Upper lobe of right lung (tissue), 1 donor: Measurements from ENCODE around the gene STPG2. TPM values are rescaled to one million over a fixed set of nuclear protein-coding genes. Genes with fewer than 3 reads are reported as not detected.
"Not testable (repeated sequence)": the region's sequence is repeated elsewhere in the genome, so short reads cannot be mapped to it uniquely, and the experiment has no call there.

Source experiments
- ATAC-seq: fragments of 200-7000 bp; cut with Tn5 transposase; one replicate; pipeline ENCODE4 v1.9.1; 2020; ENCODE audit warnings: mild to moderate bottlenecking, moderate library complexity
- DNase-seq: peaks from one replicate; pipeline ENCODE4 v3.0.0-alpha.2; 2020
- H3K27ac ChIP-seq: fragments of 200-600 bp; one replicate; pipeline ENCODE4 v1.8.0; 2022
- H3K27me3 ChIP-seq: fragments of 200-600 bp; one replicate; pipeline ENCODE4 v1.8.0; 2022; ENCODE audit warnings: mild to moderate bottlenecking
- H3K36me3 ChIP-seq: fragments of 200-600 bp; one replicate; pipeline ENCODE4 v1.8.0; 2022
- H3K4me1 ChIP-seq: fragments of 200-600 bp; one replicate; pipeline ENCODE4 v1.8.0; 2022
- H3K4me3 ChIP-seq: fragments of 200-600 bp; one replicate; pipeline ENCODE4 v1.8.0; 2022; ENCODE audit warnings: mild to moderate bottlenecking
- H3K9me3 ChIP-seq: fragments of 200-600 bp; one replicate; pipeline ENCODE4 v1.8.0; 2022
- intact Hi-C: fragments of 100-400 bp; cut with DNase I; formaldehyde crosslinking; loops from one replicate; pipeline ENCODE4 v1.11.0; 2022
- total RNA-seq: library from RNA; stranded (reverse); fragmentation: NEBNext Ultra II Directional; extraction: Animal tissue kit (Norgen Biotek cat#: 25700); gene quantifications from one replicate; pipeline ENCODE4 v1.2.1, GENCODE V29; 2021
- TF ChIP-seq, protein P1 (sequence below): fragments of 200-600 bp; IDR thresholded peaks from one replicate; pipeline ENCODE4 v1.8.0; 2022; ENCODE audit warnings: antibody characterized with exemption
- donor health status: DM: no; HTN: yes; CAD: no; lungs with severe emphysema.

The STPG2 gene
- total RNA-seq, 1 donor from 2014 or later = 0.41 TPM

DNA sequence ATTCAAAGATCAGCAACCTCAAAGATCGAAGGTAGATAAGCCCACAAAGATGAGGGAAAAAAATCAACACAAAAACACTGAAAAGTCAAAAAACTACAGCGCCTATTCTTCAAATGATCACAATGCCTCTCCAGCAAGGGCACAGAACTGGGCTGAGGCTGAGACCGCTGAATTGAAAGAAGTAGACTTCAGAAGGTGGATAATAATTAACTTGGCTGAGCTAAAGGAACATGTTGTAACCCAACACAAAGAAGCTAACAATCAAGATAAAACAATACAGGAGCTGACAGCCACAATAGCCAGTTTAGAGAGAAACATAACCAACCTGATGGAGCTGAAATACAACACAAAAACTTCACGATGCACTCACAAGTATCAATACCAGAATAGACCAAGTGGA is 231.1 kb downstream of the STPG2 start:
- no peaks in the 10 kb centered on the region for H3K36me3 ChIP-seq
- TF ChIP-seq, protein P1, sequence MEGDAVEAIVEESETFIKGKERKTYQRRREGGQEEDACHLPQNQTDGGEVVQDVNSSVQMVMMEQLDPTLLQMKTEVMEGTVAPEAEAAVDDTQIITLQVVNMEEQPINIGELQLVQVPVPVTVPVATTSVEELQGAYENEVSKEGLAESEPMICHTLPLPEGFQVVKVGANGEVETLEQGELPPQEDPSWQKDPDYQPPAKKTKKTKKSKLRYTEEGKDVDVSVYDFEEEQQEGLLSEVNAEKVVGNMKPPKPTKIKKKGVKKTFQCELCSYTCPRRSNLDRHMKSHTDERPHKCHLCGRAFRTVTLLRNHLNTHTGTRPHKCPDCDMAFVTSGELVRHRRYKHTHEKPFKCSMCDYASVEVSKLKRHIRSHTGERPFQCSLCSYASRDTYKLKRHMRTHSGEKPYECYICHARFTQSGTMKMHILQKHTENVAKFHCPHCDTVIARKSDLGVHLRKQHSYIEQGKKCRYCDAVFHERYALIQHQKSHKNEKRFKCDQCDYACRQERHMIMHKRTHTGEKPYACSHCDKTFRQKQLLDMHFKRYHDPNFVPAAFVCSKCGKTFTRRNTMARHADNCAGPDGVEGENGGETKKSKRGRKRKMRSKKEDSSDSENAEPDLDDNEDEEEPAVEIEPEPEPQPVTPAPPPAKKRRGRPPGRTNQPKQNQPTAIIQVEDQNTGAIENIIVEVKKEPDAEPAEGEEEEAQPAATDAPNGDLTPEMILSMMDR = no peak
- H3K4me3 ChIP-seq = no peak overlapping the region
- H3K9me3 ChIP-seq = no peaks in the 10 kb centered on the region
- H3K27me3 ChIP-seq = no peaks in the 10 kb centered on the region
- H3K27ac ChIP-seq = no peak overlapping the region
- ATAC-seq (no peak), DNase-seq (no peak)
- H3K4me1 ChIP-seq = no peaks in the 10 kb centered on the region
- intact Hi-C loops = no loop called here

DNA sequence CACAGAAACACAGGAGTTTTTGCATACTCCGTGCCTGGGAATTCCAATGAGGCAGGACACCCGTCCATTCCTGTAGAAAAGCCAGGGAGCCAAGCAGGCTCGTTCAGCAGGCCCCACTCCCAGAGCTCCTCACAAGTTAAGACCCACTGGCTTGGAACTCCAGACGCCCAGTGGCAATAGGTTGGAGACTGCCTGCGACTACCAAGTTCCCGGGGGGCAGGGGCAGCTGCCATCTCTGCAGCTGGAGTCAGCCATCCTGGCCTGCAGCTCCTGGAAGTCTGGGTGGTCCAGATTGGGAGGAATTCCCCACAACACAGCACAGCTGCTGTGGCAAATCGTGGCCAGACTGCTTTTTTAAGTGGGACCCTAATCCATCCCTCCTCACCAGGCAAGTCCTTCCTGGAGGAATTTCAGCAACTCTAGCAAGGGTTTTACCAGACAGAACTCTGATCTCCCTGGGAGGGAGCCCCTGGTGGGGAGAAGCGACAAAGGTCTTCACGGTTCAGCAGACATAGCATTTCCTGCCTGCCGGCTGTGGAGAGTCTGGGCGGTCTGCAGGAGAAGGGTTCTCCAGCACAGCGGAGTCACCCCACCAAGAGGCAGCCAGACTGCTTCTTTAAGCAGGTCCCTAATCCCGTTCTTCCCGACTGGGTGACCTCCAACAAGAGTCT is 231.9 kb downstream of the STPG2 start:
- Histone ChIP-seq H3K4me3 (no peak overlapping the region), H3K4me1 (no peaks in the 10 kb centered on the region), H3K27ac (no peak overlapping the region), H3K27me3 (no peaks in the 10 kb centered on the region), H3K9me3 (no peaks in the 10 kb centered on the region), H3K36me3 (no peaks in the 10 kb centered on the region)
- intact Hi-C loops = no loop called here
- DNase-seq (no peak), ATAC-seq (no peak)
- TF ChIP-seq, protein P1 = no peak

DNA sequence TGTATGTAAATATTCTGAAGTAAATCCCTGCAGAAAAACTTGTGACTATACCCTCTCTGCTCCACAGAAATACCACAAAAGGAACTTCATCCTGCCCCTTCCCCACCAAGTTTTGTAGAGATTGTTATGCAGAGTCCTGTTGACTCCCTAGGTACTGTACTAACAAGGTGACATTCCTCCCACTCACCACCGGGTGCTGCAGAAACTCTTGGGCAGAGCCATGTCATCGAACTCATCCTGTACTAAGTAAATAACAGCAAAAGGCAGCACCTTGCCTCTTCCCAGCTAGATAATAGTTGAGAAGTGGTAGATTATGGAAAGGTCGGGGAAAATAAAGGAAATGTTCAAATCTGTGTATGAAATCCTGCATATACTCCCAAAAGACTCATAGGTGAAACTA is 233.3 kb downstream of the STPG2 start:
- H3K9me3 ChIP-seq = no peaks in the 10 kb centered on the region
- intact Hi-C loops = no loop called here
- no peak for DNase-seq
- no peak overlapping the region for H3K4me3 ChIP-seq
- no peaks in the 10 kb centered on the region for H3K4me1 ChIP-seq
- no peak for ATAC-seq
- no peaks in the 10 kb centered on the region for H3K27me3 ChIP-seq
- H3K27ac ChIP-seq = no peak overlapping the region
- no peaks in the 10 kb centered on the region for H3K36me3 ChIP-seq
- TF ChIP-seq, protein P1 = no peak

DNA sequence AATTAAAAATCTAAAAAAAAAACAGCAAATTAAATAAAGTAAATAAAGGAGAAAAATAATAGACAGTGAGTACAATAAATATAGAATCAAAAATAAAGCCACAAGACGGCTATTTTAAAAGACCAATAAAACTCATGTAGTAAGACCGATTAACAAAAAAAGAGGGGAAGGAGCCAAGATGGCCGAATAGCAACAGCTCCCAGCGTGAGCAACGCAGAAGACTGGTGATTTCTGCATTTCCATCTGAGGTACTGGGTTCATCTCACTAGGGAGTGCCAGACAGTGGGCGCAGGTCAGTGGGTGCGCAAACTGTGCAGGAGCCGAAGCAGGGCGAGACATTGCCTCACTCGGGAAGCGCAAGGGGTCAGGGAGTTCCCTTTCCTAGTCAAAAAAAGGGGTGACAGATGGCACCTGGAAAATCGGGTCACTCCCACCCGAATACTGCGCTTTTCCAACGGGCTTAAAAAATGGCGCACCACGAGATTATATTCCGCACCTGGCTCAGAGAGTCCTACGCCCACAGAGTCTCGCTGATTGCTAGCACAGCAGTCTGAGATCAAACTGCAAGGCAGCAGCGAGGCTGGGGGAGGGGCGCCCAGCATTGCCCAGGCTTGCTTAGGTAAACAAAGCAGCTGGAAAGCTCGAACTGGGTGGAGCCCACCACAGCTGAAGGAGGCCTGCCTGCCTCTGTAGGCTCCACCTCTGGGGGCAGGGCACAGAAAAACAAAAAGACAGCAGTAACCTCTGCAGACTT is 239.7 kb downstream of the STPG2 start:
- ATAC-seq, H3K36me3 ChIP-seq, H3K27me3 ChIP-seq, H3K27ac ChIP-seq, H3K4me1 ChIP-seq, intact Hi-C loops, DNase-seq, H3K4me3 ChIP-seq, H3K9me3 ChIP-seq: not testable (repeated sequence)

DNA sequence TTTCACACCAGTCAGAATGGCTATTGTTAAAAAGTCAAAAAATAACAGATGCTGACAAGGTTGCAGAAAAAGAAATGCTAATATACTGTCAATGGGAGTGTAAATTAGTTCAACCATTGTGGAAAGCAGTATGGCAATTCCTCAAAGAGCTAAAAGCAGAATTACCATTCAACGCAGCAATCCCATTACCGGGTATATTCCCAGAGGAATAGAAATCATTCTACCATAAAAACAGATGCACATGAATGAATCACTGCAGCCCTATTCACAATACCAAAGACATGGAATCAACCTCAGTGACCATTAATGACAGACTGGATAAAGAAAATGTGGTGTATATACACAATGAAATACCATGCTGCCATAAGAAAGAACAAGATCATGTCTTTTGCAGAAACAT is 243.0 kb downstream of the STPG2 start:
- Histone ChIP-seq H3K27ac (no peak overlapping the region), H3K4me3 (no peak overlapping the region), H3K4me1 (no peaks in the 10 kb centered on the region), H3K27me3 (no peaks in the 10 kb centered on the region), H3K9me3 (no peaks in the 10 kb centered on the region), H3K36me3 (no peaks in the 10 kb centered on the region)
- ATAC-seq (no peak), DNase-seq (no peak)
- TF ChIP-seq, protein P1 = no peak
- intact Hi-C loops = no loop called here

DNA sequence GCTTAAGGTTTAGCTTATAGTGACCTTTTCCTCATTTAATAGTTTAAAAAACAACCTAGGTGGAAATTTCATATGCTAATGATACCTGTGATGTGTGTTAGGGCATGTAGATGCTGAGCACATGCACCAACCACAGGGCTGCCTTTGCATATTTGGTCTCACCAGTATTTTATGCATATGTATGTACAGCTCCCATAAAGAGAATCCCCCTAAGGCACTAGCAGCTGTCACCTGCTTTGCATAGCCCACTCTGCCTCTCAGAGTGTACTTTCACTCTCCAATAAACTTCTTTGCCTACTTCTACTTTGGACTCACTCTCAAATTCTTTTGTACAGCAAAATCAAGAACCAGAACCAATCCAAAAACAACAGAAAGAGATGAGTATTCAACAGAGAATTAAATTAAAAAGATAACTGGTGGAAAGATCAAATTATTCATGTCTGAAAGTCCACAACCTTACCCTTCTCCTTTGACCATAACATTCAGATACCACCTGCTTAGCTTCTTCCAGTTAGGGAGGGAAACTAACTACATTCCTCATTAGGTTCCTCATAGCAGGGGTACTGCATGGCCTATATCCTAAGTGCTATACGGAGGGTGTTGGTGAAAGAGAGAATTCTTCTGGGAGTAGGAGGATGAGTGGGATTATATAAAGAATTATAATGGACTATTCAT is 250.5 kb downstream of the STPG2 start:
- Histone ChIP-seq H3K36me3 (no peaks in the 10 kb centered on the region), H3K4me1 (no peaks in the 10 kb centered on the region), H3K9me3 (no peaks in the 10 kb centered on the region), H3K27ac (no peak overlapping the region), H3K27me3 (no peaks in the 10 kb centered on the region), H3K4me3 (no peak overlapping the region)
- TF ChIP-seq, protein P1 = no peak
- ATAC-seq = no peak
- DNase-seq = no peak
- intact Hi-C loops = no loop called here
